Fibroblast of pulmonary artery (primary cell): ENCODE data around the gene CDH23.

Experiments used
- DNase-seq: peaks from one replicate; pipeline ENCODE4 v3.0.0-alpha.2; 2010; ENCODE audit warnings: low read depth
- H3K4me3 ChIP-seq: replicated peaks from 2 replicates; pipeline ENCODE4 v1.5.1; 2011; ENCODE audit warnings: low read depth, mild to moderate bottlenecking, control low read depth, low read length, moderate library complexity
- TF ChIP-seq, protein P1 (sequence below): IDR thresholded peaks from 2 replicates; pipeline ENCODE4 v1.5.1; 2011; ENCODE audit warnings: mild to moderate bottlenecking, control low read depth, low read length, inconsistent platforms; ENCODE audit errors: missing control alignments

Gene CDH23

DNA sequence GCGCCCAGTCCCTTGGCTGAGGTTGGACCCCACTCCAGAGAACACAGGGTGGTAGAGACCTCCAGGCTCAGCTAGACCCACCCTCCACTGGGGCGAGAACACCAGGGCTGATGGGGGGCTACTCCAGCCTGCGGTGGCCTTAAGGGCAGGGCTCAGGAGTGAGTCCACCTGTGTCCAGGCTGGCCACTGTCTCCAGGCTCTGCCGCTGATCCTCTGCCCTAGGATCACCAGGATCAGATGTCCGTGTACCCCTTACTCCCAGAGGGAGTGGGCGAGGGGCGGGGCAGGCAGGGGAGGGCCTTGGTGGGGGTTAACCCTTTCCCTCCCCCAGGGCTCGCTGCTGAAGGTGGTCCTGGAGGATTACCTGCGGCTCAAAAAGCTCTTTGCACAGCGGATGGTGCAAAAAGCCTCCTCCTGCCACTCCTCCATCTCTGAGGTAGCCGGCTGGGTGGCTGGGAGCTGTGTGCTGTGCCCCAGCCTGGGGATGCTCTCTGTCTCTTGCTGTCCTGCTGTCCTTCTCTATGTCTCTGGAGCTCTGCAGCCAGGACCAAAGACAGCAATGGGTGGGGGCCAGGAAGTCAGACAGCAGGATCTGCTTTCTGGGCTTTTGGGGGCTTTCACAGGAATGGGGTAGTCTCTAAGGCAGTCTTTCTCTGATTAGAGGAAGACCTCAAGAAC lies 416.3 kb downstream of the CDH23 start:
- H3K4me3 ChIP-seq: no peak overlapping the region
- TF ChIP-seq, protein P1, sequence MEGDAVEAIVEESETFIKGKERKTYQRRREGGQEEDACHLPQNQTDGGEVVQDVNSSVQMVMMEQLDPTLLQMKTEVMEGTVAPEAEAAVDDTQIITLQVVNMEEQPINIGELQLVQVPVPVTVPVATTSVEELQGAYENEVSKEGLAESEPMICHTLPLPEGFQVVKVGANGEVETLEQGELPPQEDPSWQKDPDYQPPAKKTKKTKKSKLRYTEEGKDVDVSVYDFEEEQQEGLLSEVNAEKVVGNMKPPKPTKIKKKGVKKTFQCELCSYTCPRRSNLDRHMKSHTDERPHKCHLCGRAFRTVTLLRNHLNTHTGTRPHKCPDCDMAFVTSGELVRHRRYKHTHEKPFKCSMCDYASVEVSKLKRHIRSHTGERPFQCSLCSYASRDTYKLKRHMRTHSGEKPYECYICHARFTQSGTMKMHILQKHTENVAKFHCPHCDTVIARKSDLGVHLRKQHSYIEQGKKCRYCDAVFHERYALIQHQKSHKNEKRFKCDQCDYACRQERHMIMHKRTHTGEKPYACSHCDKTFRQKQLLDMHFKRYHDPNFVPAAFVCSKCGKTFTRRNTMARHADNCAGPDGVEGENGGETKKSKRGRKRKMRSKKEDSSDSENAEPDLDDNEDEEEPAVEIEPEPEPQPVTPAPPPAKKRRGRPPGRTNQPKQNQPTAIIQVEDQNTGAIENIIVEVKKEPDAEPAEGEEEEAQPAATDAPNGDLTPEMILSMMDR: no peak
- no peak for DNase-seq

DNA sequence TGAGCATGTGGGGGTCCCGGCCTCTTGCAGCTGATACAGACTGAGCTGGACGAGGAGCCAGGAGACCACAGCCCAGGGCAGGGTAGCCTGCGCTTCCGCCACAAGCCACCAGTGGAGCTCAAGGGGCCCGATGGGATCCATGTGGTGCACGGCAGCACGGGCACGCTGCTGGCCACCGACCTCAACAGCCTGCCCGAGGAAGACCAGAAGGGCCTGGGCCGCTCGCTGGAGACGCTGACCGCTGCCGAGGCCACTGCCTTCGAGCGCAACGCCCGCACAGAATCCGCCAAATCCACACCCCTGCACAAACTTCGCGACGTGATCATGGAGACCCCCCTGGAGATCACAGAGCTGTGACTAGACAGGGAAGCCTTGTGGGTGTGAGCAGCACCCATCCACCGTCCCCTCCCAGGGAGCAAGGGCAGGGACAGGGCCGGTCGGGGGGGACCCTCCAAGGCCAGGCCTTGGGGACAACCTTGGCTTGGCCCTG lies 418.2 kb downstream of the CDH23 start:
- no peak overlapping the region for H3K4me3 ChIP-seq
- TF ChIP-seq, protein P1: no peak
- DNase-seq: no peak

DNA sequence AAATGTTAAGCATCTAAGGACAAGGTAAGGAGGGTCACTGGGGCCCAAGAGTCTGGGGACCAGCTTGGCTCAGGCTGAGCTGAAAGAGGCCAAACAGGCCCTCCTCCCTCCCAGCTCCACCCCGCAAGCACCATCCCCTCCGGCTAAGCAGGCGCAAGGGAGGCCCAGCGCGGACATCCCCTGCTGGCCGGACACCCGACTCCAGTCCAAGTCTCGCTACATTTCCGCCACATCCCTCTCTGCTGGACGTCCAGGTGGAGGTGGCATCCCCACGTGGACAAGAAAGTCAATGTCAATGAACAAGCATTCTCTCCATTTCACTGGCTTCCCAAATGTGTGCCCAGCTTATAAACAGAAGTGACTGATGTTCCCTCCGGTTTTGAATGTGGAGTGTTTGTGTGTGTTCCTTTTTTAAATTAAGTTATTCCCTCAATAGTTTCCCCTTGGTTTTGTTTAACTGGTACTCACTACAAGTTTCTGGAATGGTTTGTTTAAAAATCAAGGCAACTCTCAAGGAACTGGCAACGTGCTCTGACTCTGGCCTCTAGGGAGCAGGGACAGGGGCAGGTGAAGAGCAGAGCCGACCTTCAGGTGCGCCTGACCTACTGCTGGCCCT lies 418.9 kb downstream of the CDH23 start:
- H3K4me3 ChIP-seq: no peak overlapping the region
- TF ChIP-seq, protein P1: no peak
- no peak for DNase-seq

DNA sequence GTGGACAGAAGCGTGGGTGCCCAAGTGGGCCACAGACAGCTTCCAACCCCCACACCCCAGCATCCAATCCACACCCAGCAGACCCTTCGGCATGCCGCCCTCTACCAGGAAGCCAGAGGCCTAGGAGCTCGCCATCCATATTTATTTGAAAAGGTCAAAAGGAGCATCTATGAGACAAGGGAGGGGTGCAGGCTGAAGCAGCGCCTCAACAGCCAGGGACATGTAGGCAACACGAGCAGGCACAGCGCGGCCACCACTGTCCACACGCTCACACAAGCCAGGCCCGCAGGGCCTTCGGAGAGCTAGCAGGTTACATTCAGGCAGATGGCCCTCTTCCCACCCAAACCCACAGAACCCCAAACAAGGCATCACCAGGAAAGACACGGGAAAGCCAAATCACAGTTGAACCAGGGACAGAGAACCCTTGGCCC lies 419.7 kb downstream of the CDH23 start:
- TF ChIP-seq, protein P1: no peak

DNA sequence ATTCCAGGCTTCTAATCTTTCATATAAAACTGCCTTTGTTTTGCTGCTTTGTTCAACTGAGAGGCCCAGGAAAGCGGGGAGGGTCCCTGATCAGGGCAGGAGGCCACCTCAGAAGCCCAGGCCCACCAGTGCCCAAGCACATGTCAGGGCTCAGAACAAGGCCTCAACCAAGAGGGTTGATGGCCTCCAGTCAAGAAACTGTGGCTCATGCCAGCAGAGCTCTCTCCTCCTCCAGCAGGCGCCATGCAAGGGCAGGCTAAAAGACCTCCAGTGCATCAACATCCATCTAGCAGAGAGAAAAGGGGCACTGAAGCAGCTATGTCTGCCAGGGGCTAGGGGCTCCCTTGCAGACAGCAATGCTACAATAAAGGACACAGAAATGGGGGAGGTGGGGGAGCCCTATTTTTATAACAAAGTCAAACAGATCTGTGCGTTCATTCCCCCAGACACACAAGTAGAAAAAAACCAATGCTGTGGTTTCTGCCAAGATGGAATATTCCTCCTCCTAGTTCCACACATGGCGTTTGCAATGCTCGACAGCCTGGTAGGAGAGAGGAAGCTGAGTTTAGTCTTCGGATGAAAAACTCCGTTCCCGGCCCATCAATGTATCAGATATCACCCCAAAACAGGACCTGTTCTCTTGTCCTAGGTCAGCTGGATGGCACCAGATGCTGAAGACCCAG lies 420.4 kb downstream of the CDH23 start:
- TF ChIP-seq, protein P1: no peak
- DNase-seq: no peak
- H3K4me3 ChIP-seq: no peak overlapping the region

More for the DNA sequence above, 419.7 kb downstream of the CDH23 start:
- no peak overlapping the region for H3K4me3 ChIP-seq
- no peak for DNase-seq

DNA sequence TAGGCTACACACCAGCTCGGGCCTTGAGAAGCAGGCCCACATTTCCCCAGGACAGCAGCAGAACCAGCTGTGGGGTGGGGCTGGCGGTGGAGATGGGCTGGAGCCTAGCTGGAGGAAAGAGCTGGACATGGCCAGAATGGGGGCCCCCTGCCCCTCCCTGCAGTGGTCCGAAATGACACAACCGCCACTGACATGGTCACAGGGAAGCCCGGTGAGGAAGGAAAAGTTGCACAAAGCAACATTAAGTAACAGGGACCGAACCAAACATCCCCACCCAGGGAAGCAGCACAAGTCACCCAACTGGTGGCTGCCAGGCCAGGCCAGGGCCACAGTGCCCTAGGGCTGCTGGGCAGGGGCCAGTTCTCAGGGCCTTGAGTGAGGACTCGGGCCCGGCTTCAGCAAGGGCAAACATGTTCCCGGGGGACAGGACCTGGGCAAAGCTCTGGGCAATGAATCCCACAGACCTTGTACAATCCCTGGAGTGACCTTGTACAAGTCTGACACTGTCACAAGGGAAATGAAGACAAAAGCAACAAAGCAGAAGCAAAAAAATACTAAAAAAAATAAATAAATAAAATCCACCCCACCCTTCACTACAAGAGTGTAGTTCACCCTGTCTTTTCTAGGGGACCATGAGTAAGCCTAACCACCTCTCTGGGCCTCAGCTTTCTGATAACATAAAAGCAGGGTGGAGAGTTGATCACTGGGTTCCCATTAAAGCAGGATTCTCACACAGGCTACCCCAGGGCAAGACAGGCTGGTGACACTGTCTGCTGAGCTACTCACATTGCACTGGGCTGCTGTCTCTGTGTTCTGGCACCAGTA lies 421.3 kb downstream of the CDH23 start:
- DNase-seq: no peak
- TF ChIP-seq, protein P1: no peak
- H3K4me3 ChIP-seq: no peak overlapping the region
